HG03159 (cell line): ENCODE results near the gene PRMT1.
"Not testable (repeated sequence)": the region's sequence is repeated elsewhere in the genome, so short reads cannot be mapped to it uniquely, and the experiment has no call there.

Experiments
- ATAC-seq: cut with Tn5 transposase; IDR thresholded peaks from one replicate; pipeline ENCODE4 v1.9.1; 2021; ENCODE audit warnings: mild to moderate bottlenecking, moderate library complexity; ENCODE audit not compliant: unreplicated experiment

The PRMT1 gene

GRCh38 chr19:49718511-49718910, 41.4 kb downstream of the PRMT1 start:
- ATAC-seq: no peak

- no peak for ATAC-seq
These were observed 41.9 kb downstream of the PRMT1 start for GRCh38 chr19:49718991-49719390.

GRCh38 chr19:49719420-49719819, 42.3 kb downstream of the PRMT1 start:
- ATAC-seq: not testable (repeated sequence)

- no peak for ATAC-seq
These were observed 50.4 kb downstream of the PRMT1 start for GRCh38 chr19:49727217-49728030.

- ATAC-seq: no peak
These were observed 53.1 kb downstream of the PRMT1 start for GRCh38 chr19:49730166-49730565.
